MCF 10A (cell line): ENCODE results near the gene EHBP1. TPM values are rescaled to one million over a fixed set of nuclear protein-coding genes. Genes with fewer than 3 reads are reported as not detected.
A peak's percentile ranks its signal among the peaks of the same experiment; 100 is the strongest.

Experiments used
- BruUV-seq: library from RNA; stranded (reverse); fragments of 400-500 nt; replicated peaks from 2 replicates; lab custom pipeline; 2021; lab: Mats Ljungman, UMichigan
- CTCF ChIA-PET: fragments of 300-600 bp; sonication (Branson Sonifier 250); formaldehyde crosslinking; extraction: SDS; loops from one replicate; lab custom pipeline; 2021; ENCODE audit warnings: antibody characterized with exemption, inconsistent platforms; lab: Yijun Ruan, JAX
- POLR2A ChIA-PET: fragments of 300-600, 350-650 bp; sonication (Branson Sonifier 250); formaldehyde crosslinking; extraction: SDS; loops from one replicate; lab custom pipeline; 2020; ENCODE audit warnings: antibody characterized with exemption, inconsistent platforms; lab: Yijun Ruan, JAX
- DNase-seq: peaks from one replicate; pipeline ENCODE4 v3.0.0-alpha.2; 2018; ENCODE audit not compliant: unreplicated experiment
- H3K27ac Mint-ChIP-seq: one replicate; pipeline ENCODE4 v1.8.0; 2022; ENCODE audit warnings: mild to moderate bottlenecking, low read depth, mixed read lengths; ENCODE audit not compliant: unreplicated experiment
- H3K27me3 Mint-ChIP-seq: one replicate; pipeline ENCODE4 v1.8.0; 2022; ENCODE audit warnings: mixed read lengths; ENCODE audit not compliant: insufficient read depth, unreplicated experiment
- H3K36me3 Mint-ChIP-seq: one replicate; pipeline ENCODE4 v1.8.0; 2022; ENCODE audit warnings: mild to moderate bottlenecking, moderate library complexity, mixed read lengths; ENCODE audit not compliant: insufficient read depth, unreplicated experiment
- H3K4me1 Mint-ChIP-seq: one replicate; pipeline ENCODE4 v1.8.0; 2022; ENCODE audit warnings: mixed read lengths; ENCODE audit not compliant: insufficient read depth, unreplicated experiment
- H3K4me3 Mint-ChIP-seq: one replicate; pipeline ENCODE4 v1.8.0; 2022; ENCODE audit warnings: mild to moderate bottlenecking, moderate library complexity, mixed read lengths; ENCODE audit not compliant: unreplicated experiment
- H3K9me3 Mint-ChIP-seq: one replicate; pipeline ENCODE4 v1.8.0; 2022; ENCODE audit warnings: mixed read lengths; ENCODE audit not compliant: unreplicated experiment
- intact Hi-C: fragments of 100-400 bp; cut with micrococcal nuclease; formaldehyde crosslinking; loops from 2 replicates; pipeline ENCODE4 v1.14.1; 2022
- total RNA-seq: library from RNA; stranded (reverse); gene quantifications from 2 replicates; pipeline ENCODE4 v1.2.3, GENCODE V29; 2022
- TF ChIP-seq, protein P1 (sequence below): fragments of 200-600 bp; IDR thresholded peaks from one replicate; pipeline ENCODE4 v1.8.0; 2022; ENCODE audit warnings: antibody characterized with exemption, mild to moderate bottlenecking; ENCODE audit not compliant: unreplicated experiment

EHBP1 gene
- total RNA-seq, 1 experiment from 2014 or later = 81.2 TPM

GRCh38 chr2:62732262-62732777 lies 26.8 kb downstream of the EHBP1 start:
- CTCF ChIA-PET = no interaction called here
- intact Hi-C loops = no loop called here

DNA sequence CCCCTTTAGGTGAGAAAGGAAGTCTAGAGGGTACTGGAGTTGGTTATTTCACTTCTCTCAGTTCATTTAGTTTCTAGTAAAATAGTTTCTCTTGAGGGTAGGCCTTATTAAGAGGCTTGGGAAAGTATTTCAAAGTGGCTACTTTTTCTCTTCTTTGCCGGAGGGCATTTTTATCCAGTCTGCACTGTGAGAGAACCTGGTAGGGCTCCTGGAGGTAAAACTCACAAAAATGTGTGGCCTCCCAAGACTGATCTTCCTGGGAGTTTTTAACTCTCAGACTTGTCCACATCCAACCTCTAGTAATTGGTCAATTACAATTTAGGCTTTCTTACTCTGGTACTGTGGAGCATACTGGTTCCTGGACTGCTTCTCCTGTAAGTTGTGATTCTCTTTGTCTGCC lies 28.0 kb downstream of the EHBP1 start:
- H3K27ac Mint-ChIP-seq = peak overlapping the region; percentile 24
- intact Hi-C loops = no loop called here
- no peak overlapping the region for H3K4me3 Mint-ChIP-seq
- H3K27me3 Mint-ChIP-seq = no peaks in the 10 kb centered on the region
- TF ChIP-seq, protein P1, sequence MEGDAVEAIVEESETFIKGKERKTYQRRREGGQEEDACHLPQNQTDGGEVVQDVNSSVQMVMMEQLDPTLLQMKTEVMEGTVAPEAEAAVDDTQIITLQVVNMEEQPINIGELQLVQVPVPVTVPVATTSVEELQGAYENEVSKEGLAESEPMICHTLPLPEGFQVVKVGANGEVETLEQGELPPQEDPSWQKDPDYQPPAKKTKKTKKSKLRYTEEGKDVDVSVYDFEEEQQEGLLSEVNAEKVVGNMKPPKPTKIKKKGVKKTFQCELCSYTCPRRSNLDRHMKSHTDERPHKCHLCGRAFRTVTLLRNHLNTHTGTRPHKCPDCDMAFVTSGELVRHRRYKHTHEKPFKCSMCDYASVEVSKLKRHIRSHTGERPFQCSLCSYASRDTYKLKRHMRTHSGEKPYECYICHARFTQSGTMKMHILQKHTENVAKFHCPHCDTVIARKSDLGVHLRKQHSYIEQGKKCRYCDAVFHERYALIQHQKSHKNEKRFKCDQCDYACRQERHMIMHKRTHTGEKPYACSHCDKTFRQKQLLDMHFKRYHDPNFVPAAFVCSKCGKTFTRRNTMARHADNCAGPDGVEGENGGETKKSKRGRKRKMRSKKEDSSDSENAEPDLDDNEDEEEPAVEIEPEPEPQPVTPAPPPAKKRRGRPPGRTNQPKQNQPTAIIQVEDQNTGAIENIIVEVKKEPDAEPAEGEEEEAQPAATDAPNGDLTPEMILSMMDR = no peak
- H3K4me1 Mint-ChIP-seq = peaks cover 25% of the 10 kb centered on the region
- ChIA-PET CTCF (interaction anchor here (0.6 kb wide), 1 partner anchor 395 kb away, joined by 3 read pairs; no protein-coding TSS in a partner anchor), POLR2A (interaction anchor here (0.6 kb wide), 1 partner anchor 187 kb away, joined by 3 read pairs; no protein-coding TSS in a partner anchor)
- H3K9me3 Mint-ChIP-seq = peaks cover 25% of the 10 kb centered on the region
- BruUV-seq = no TSS peak
- H3K36me3 Mint-ChIP-seq = peaks cover 10% of the 10 kb centered on the region
- DNase-seq = no peak

More at GRCh38 chr2:62732262-62732777, 26.8 kb downstream of the EHBP1 start:
- peaks cover 34% of the 10 kb centered on the region for H3K4me1 Mint-ChIP-seq
- TF ChIP-seq, protein P1 = no peak
- no peaks in the 10 kb centered on the region for H3K27me3 Mint-ChIP-seq
- POLR2A ChIA-PET = no interaction called here
- H3K4me3 Mint-ChIP-seq = no peak overlapping the region
- peaks cover 13% of the 10 kb centered on the region for H3K36me3 Mint-ChIP-seq
- BruUV-seq = no TSS peak
- H3K27ac Mint-ChIP-seq = no peak overlapping the region
- H3K9me3 Mint-ChIP-seq = peaks cover 25% of the 10 kb centered on the region
- no peak for DNase-seq

GRCh38 chr2:62736899-62737559 lies 31.5 kb downstream of the EHBP1 start:
- ChIA-PET CTCF (interaction anchor here (0.6 to 1.0 kb wide), 2 partner anchors 12 to 280 kb away, joined by 3 read pairs; no protein-coding TSS in a partner anchor), POLR2A (interaction anchor here (1.1 kb wide), 1 partner anchor 30 kb away, joined by 4 read pairs; no protein-coding TSS in a partner anchor)
- intact Hi-C loops = no loop called here
- peaks cover 9% of the 10 kb centered on the region for H3K36me3 Mint-ChIP-seq
- DNase-seq = no peak
- no peaks in the 10 kb centered on the region for H3K27me3 Mint-ChIP-seq
- TF ChIP-seq, protein P1 = no peak
- BruUV-seq = no TSS peak
- no peak overlapping the region for H3K27ac Mint-ChIP-seq
- peaks cover 12% of the 10 kb centered on the region for H3K9me3 Mint-ChIP-seq
- H3K4me3 Mint-ChIP-seq = no peak overlapping the region
- H3K4me1 Mint-ChIP-seq = peaks cover 31% of the 10 kb centered on the region
